GM12878 (cell line): ENCODE results near the gene SMPDL3A. TPM values are rescaled to one million over a fixed set of nuclear protein-coding genes. Genes with fewer than 3 reads are reported as not detected.

ENCODE experiments used
- ATAC-seq: fragments of 200-7000 bp; cut with Tn5 transposase; 3 replicates; pipeline ENCODE4 v1.9.1; 2020; ENCODE audit warnings: mild to moderate bottlenecking, moderate library complexity
- BruUV-seq: library from RNA; stranded (reverse); fragments of 400-500 nt; replicated peaks from 2 replicates; lab custom pipeline; 2021; lab: Mats Ljungman, UMichigan
- CTCF ChIA-PET: fragments of 300-600 bp; sonication (Branson Sonifier 250); formaldehyde crosslinking; extraction: SDS; loops from one replicate; lab custom pipeline; 2021; ENCODE audit warnings: inconsistent platforms; lab: Yijun Ruan, JAX
- POLR2A ChIA-PET: fragments of 350-600 bp; formaldehyde crosslinking; extraction: SDS; loops from one replicate; lab custom pipeline; 2021; ENCODE audit warnings: inconsistent platforms; lab: Charles Lee
- RAD21 ChIA-PET: fragments of 300-600 bp; sonication (Branson Sonifier 250); formaldehyde crosslinking; loops from one replicate; lab custom pipeline; 2023; ENCODE audit warnings: antibody characterized with exemption; ENCODE audit not compliant: unreplicated experiment; lab: Charles Lee
- SMC1A ChIA-PET: fragments of 300-600 bp; sonication (Branson Sonifier 250); formaldehyde crosslinking; loops from one replicate; lab custom pipeline; 2023; ENCODE audit not compliant: unreplicated experiment, uncharacterized antibody; lab: Charles Lee
- DNase-seq: peaks from one replicate; pipeline ENCODE4 v3.0.0-alpha.2; 2011; ENCODE audit warnings: low read depth, low spot score
- FAIRE-seq: peaks from 3 replicates; lab custom pipeline; 2011; peaks lifted over from hg19 to GRCh38; lab: Jason Lieb, UNC
- H2AFZ ChIP-seq: 2 replicates; pipeline ENCODE4 v1.6.0; 2011; ENCODE audit warnings: low read depth, low read length, control low read depth; ENCODE audit not compliant: control insufficient read depth
- H3K27ac ChIP-seq: 2 replicates; pipeline ENCODE4 v1.5.1; 2011; ENCODE audit warnings: control low read depth; ENCODE audit not compliant: control insufficient read depth, insufficient read depth
- H3K27me3 ChIP-seq, 2 experiments: replicated peaks in 1 of 2; 2 replicates each; pipeline versions ENCODE4 v1.6.0 to v1.6.1; 2011; ENCODE audit warnings: low read length in 1 of 2; ENCODE audit not compliant: control insufficient read depth in 2 of 2, insufficient read depth in 2 of 2
- H3K36me3 ChIP-seq, 2 experiments: 2 replicates each; pipeline ENCODE4 v1.5.1; 2011; ENCODE audit warnings: low read length in 1 of 2; ENCODE audit not compliant: control insufficient read depth in 2 of 2, insufficient read depth in 2 of 2
- H3K4me1 ChIP-seq: 2 replicates; pipeline ENCODE4 v1.6.1; 2011; ENCODE audit warnings: mild to moderate bottlenecking, low read length, moderate library complexity, mixed read lengths; ENCODE audit not compliant: control insufficient read depth, insufficient read depth
- H3K4me2 ChIP-seq: 2 replicates; pipeline ENCODE4 v1.6.0; 2011; ENCODE audit warnings: control low read depth; ENCODE audit not compliant: control insufficient read depth, insufficient read depth
- H3K4me3 ChIP-seq: fragments of 200-600 bp; sonication (generic); 2 replicates; pipeline ENCODE4 v1.5.1; 2016
- H3K79me2 ChIP-seq: 2 replicates; pipeline ENCODE4 v1.6.0; 2011; ENCODE audit warnings: low read length; ENCODE audit not compliant: control insufficient read depth, insufficient read depth
- H3K9ac ChIP-seq: 2 replicates; pipeline ENCODE4 v1.8.0; 2011; ENCODE audit warnings: low read length, control low read depth, mixed read lengths; ENCODE audit not compliant: control insufficient read depth, insufficient read depth
- H3K9me3 ChIP-seq: replicated peaks from 3 replicates; pipeline ENCODE4 v1.5.1; 2011; ENCODE audit warnings: mild to moderate bottlenecking, low read length; ENCODE audit not compliant: control insufficient read depth, insufficient read depth
- H4K20me1 ChIP-seq: 2 replicates; pipeline ENCODE4 v1.6.0; 2011; ENCODE audit not compliant: control insufficient read depth, insufficient read depth
- CREM ChIP-seq: IDR thresholded peaks from 2 replicates; pipeline ENCODE4 v1.6.1; 2014; ENCODE audit warnings: antibody characterized with exemption, low read depth
- DPF2 ChIP-seq: fragments of 450-650 bp; IDR thresholded peaks from 2 replicates; pipeline ENCODE4 v1.6.1; 2017; ENCODE audit warnings: mild to moderate bottlenecking
- ETV6 ChIP-seq, 2 experiments: fragments of 450-650 bp in 1 of 2; IDR thresholded peaks in 1 of 2; conservative IDR thresholded peaks in 1 of 2; 2 replicates each; pipeline ENCODE4 v1.6.1; 2014; ENCODE audit warnings: antibody characterized with exemption in 1 of 2, borderline replicate concordance in 1 of 2, low read depth in 1 of 2, mild to moderate bottlenecking in 1 of 2, moderate library complexity in 1 of 2
- NFIC ChIP-seq: IDR thresholded peaks from 2 replicates; pipeline ENCODE4 v1.6.1; 2012; ENCODE audit warnings: low read depth, mild to moderate bottlenecking, inconsistent platforms, low read length, moderate library complexity
- NFYB ChIP-seq: IDR thresholded peaks from 2 replicates; pipeline ENCODE4 v1.6.1; 2011; ENCODE audit warnings: low read depth, mild to moderate bottlenecking, low read length, improper control_type of control experiment, moderate library complexity; ENCODE audit not compliant: insufficient read depth
- PML ChIP-seq: IDR thresholded peaks from 2 replicates; pipeline ENCODE4 v1.6.1; 2012; ENCODE audit warnings: low read length, inconsistent platforms
- SMARCA5 ChIP-seq: fragments of 450-650 bp; IDR thresholded peaks from 2 replicates; pipeline ENCODE4 v1.6.1; 2017; ENCODE audit warnings: mild to moderate bottlenecking
- ZNF24 ChIP-seq: fragments of 450-650 bp; IDR thresholded peaks from 2 replicates; pipeline ENCODE4 v1.6.1; 2017; ENCODE audit warnings: antibody characterized with exemption, mild to moderate bottlenecking
- WGBS: methylation state at CpG from one replicate; pipeline ENCODE4 v1.1.6; 2016; ENCODE audit warnings: low lambda C conversion rate; ENCODE audit not compliant: insufficient replicate concordance, insufficient coverage; ENCODE audit errors: missing lambda C conversion rate; 5-methylcytosine and 5-hydroxymethylcytosine counted together
- in situ Hi-C: fragments of 300-500 bp; cut with MboI; formaldehyde crosslinking; loops from 9 replicates; pipeline ENCODE4 v1.14.3; 2018; ENCODE audit warnings: mixed read lengths
- intact Hi-C: fragments of 100-400 bp; cut with micrococcal nuclease; formaldehyde crosslinking; loops from one replicate; pipeline ENCODE4 v1.14.2; 2022; ENCODE audit not compliant: unreplicated experiment
- polyA plus RNA-seq, 11 experiments: library from polyadenylated mRNA; depleted of rRNA in 4 of 11; unstranded in 6 of 11; stranded (reverse) in 5 of 11; fragments of >200 nt; fragmentation: Nextera tagmentation in 4 of 11; fragmentation: Illumina TruSeq in 1 of 11; extraction: Ambion mirVana in 4 of 11; extraction: Trizol in 1 of 11; gene quantifications; 1 replicate in 1 of 11; 2 replicates in 10 of 11; pipeline versions ENCODE4 v1.2.1 to v1.2.3, GENCODE V29; 2011 to 2016; ENCODE audit warnings: inconsistent platforms in 2 of 11, missing spikeins in 2 of 11, low read depth in 1 of 11
- total RNA-seq, 4 experiments: library from RNA; depleted of rRNA in 3 of 4; stranded (reverse); fragments of >200 nt in 3 of 4; fragmentation: Illumina TruSeq in 1 of 4; extraction: Trizol in 1 of 4; gene quantifications; 2 replicates each; pipeline versions ENCODE4 v1.2.1 to v1.2.3, GENCODE V29; 2013 to 2021
- TF ChIP-seq, protein P1 (sequence below): fragments of 450-650 bp; formaldehyde crosslinking; IDR thresholded peaks from 2 replicates; pipeline ENCODE4 v1.5.0; 2022; ENCODE audit warnings: mild to moderate bottlenecking, missing genetic modification characterization
- TF ChIP-seq, protein P2 (sequence below): fragments of 450-650 bp; IDR thresholded peaks from 2 replicates; pipeline ENCODE4 v1.6.1; 2018; ENCODE audit warnings: mild to moderate bottlenecking, low read depth, moderate library complexity; ENCODE audit not compliant: partially characterized antibody
- TF ChIP-seq, protein P3 (sequence below): IDR thresholded peaks from 2 replicates; pipeline ENCODE4 v1.6.1; 2012; ENCODE audit warnings: low read depth, low read length, improper control_type of control experiment
- TF ChIP-seq, protein P4 (sequence below): IDR thresholded peaks from 2 replicates; pipeline ENCODE4 v1.6.1; 2011; ENCODE audit warnings: low read depth, mild to moderate bottlenecking, low read length, moderate library complexity, borderline replicate concordance; ENCODE audit errors: extremely low read depth

The SMPDL3A gene
- total and polyA plus RNA-seq, 10 of the 15 experiments (the other 5 are each of a cell fraction or from before 2014, with no cell fraction given), result 0.05 to 0.91 (median 0.09) TPM; not detected in 3

DNA sequence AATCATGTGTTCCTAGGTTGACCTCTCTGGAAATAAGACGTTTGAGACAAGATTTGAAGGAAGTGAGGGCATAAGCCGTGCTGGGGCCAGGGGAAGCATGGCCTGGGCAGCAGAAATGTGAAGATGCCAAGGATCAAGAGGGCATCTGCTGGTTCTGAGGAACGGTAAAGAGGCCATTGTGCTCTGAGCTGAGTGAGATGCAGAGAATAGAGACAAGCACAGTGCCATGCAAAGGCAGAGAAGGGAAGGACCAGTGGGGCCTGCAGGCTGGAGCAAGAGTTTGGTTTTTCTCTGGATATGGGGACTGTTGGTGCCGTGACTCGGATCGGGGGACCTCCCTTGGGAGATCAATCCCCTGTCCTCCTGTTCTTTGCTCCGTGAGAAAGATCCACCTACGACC, 50.8 kb downstream of the SMPDL3A start:
- POLR2A ChIA-PET, result interaction anchor here (0.6 to 1.4 kb wide), 5 partner anchors 42 to 112 kb away, joined by 3 read pairs; no protein-coding TSS in a partner anchor

More for the DNA sequence above, 50.8 kb downstream of the SMPDL3A start:
- H3K9me3 ChIP-seq, result no peaks in the 10 kb centered on the region
- intact Hi-C loops, result loop anchor here (1.0 kb wide), 2 partner anchors 96 to 110 kb away; no protein-coding TSS in a partner anchor
- TF ChIP-seq NFYB (no peak), DPF2 (no peak), SMARCA5 (no peak), NFIC (no peak), ZNF24 (no peak), ETV6 (conservative IDR thresholded peaks at IDR 0.05 in 1 of 2, IDR thresholded peaks at IDR 0.05 in 1 of 2; ENCODE audit: borderline replicate concordance in 1 of 2, low read depth in 1 of 2) (no peak), CREM (no peak), PML (no peak)
- TF ChIP-seq, protein P1, sequence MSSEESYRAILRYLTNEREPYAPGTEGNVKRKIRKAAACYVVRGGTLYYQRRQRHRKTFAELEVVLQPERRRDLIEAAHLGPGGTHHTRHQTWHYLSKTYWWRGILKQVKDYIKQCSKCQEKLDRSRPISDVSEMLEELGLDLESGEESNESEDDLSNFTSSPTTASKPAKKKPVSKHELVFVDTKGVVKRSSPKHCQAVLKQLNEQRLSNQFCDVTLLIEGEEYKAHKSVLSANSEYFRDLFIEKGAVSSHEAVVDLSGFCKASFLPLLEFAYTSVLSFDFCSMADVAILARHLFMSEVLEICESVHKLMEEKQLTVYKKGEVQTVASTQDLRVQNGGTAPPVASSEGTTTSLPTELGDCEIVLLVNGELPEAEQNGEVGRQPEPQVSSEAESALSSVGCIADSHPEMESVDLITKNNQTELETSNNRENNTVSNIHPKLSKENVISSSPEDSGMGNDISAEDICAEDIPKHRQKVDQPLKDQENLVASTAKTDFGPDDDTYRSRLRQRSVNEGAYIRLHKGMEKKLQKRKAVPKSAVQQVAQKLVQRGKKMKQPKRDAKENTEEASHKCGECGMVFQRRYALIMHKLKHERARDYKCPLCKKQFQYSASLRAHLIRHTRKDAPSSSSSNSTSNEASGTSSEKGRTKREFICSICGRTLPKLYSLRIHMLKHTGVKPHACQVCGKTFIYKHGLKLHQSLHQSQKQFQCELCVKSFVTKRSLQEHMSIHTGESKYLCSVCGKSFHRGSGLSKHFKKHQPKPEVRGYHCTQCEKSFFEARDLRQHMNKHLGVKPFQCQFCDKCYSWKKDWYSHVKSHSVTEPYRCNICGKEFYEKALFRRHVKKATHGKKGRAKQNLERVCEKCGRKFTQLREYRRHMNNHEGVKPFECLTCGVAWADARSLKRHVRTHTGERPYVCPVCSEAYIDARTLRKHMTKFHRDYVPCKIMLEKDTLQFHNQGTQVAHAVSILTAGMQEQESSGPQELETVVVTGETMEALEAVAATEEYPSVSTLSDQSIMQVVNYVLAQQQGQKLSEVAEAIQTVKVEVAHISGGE, result no peak
- TF ChIP-seq, protein P2, sequence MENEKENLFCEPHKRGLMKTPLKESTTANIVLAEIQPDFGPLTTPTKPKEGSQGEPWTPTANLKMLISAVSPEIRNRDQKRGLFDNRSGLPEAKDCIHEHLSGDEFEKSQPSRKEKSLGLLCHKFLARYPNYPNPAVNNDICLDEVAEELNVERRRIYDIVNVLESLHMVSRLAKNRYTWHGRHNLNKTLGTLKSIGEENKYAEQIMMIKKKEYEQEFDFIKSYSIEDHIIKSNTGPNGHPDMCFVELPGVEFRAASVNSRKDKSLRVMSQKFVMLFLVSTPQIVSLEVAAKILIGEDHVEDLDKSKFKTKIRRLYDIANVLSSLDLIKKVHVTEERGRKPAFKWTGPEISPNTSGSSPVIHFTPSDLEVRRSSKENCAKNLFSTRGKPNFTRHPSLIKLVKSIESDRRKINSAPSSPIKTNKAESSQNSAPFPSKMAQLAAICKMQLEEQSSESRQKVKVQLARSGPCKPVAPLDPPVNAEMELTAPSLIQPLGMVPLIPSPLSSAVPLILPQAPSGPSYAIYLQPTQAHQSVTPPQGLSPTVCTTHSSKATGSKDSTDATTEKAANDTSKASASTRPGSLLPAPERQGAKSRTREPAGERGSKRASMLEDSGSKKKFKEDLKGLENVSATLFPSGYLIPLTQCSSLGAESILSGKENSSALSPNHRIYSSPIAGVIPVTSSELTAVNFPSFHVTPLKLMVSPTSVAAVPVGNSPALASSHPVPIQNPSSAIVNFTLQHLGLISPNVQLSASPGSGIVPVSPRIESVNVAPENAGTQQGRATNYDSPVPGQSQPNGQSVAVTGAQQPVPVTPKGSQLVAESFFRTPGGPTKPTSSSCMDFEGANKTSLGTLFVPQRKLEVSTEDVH, result no peak
- TF ChIP-seq, protein P3, sequence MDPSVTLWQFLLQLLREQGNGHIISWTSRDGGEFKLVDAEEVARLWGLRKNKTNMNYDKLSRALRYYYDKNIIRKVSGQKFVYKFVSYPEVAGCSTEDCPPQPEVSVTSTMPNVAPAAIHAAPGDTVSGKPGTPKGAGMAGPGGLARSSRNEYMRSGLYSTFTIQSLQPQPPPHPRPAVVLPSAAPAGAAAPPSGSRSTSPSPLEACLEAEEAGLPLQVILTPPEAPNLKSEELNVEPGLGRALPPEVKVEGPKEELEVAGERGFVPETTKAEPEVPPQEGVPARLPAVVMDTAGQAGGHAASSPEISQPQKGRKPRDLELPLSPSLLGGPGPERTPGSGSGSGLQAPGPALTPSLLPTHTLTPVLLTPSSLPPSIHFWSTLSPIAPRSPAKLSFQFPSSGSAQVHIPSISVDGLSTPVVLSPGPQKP, result no peak
- TF ChIP-seq, protein P4, sequence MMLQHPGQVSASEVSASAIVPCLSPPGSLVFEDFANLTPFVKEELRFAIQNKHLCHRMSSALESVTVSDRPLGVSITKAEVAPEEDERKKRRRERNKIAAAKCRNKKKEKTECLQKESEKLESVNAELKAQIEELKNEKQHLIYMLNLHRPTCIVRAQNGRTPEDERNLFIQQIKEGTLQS, result no peak
- TF ChIP-seq, all 136 proteins: peak for 0
- CTCF ChIA-PET, result interaction anchor here (0.7 to 2.7 kb wide), 44 partner anchors 10 to 478 kb away, joined by 3 to 640 read pairs (median 6); partner anchors contain the start of genes FABP7, PKIB and SMPDL3A
- FAIRE-seq (no peak), ATAC-seq (peak; percentile 50), DNase-seq (no peak)
- no peaks in the 10 kb centered on the region for H3K4me1 ChIP-seq
- no peak overlapping the region for H3K27ac ChIP-seq
- no TSS peak for BruUV-seq
- 27% methylated on average over 7 of the region's 8 CpGs for WGBS
- H2AFZ ChIP-seq, result no peak overlapping the region
- H4K20me1 ChIP-seq, result no peaks in the 10 kb centered on the region
- SMC1A ChIA-PET, result interaction anchor here (0.9 to 2.7 kb wide), 28 partner anchors 13 to 443 kb away, joined by 3 to 237 read pairs (median 9); partner anchors contain the start of genes SERINC1 and SMPDL3A
- no peak overlapping the region for H3K4me2 ChIP-seq
- RAD21 ChIA-PET, result interaction anchor here (0.9 to 2.7 kb wide), 21 partner anchors 17 to 352 kb away, joined by 3 to 184 read pairs (median 12); partner anchors contain the start of gene SMPDL3A
- in situ Hi-C loops, result loop anchor here (5.0 kb wide), 1 partner anchor 93 kb away; no protein-coding TSS in a partner anchor
- H3K36me3 ChIP-seq, result no peaks in the 10 kb centered on the region
- no peaks in the 10 kb centered on the region for H3K79me2 ChIP-seq
- peaks cover 0 to 3% of the 10 kb centered on the region in 2 experiments; a peak in 1 of 4 replicates for H3K27me3 ChIP-seq
- no peak overlapping the region for H3K9ac ChIP-seq
- H3K4me3 ChIP-seq, result no peak overlapping the region
